GM20000 (cell line): Measurements from ENCODE around the gene SLC25A23.
A peak's percentile ranks its signal among the peaks of the same experiment; 100 is the strongest.

Experiments used
- DNase-seq: peaks from one replicate; pipeline ENCODE4 v3.0.0; 2012; ENCODE audit warnings: low spot score
- CTCF ChIP-seq: IDR thresholded peaks from 2 replicates; pipeline ENCODE4 v1.5.1; 2012; ENCODE audit warnings: mild to moderate bottlenecking, control low read depth; ENCODE audit errors: extremely low read depth, missing control alignments

SLC25A23 gene

DNA sequence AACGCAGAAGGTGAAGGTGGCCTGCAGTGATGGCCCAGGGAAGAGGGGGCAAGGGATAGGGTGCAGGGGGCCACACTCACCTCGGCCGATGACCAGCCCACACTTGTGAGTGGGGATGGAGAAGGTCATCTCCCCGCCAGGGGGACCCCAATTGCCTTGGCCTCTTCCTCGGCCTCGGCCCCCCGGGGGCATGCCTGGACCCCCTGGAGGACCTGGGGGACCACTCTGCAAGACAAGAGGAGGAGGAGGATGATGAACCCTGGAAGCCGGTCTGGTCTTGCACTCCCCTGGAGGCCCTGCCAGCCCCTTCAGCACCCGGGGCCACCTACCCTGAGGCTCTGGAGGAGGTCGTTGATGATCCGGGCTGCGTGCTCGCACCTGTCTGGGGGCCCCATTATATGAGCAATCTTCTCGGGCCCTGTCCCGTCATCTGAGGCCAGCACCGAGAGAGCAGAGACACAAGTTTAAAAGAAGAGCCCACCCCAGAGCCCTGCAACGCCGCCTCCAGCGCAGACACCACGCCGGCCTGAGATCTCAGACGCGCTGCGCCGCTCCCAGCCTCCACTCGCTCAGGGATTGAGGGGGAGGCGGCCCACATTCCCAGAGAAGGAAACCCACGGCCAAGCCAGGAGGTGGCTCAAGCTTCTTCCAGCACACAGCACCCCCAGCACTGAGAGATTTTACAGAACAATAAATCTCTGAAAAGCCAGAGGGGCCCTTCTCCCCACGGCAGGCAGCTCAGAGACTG, 42.8 kb downstream of the SLC25A23 start:
- no peak for TF ChIP-seq CTCF
- DNase-seq: peak; percentile 22

GRCh38 chr19:6415591-6416190, 43.9 kb downstream of the SLC25A23 start:
- no peak for DNase-seq
- TF ChIP-seq CTCF: no peak

GRCh38 chr19:6414793-6415590, 44.6 kb downstream of the SLC25A23 start:
- no peak for TF ChIP-seq CTCF

DNA sequence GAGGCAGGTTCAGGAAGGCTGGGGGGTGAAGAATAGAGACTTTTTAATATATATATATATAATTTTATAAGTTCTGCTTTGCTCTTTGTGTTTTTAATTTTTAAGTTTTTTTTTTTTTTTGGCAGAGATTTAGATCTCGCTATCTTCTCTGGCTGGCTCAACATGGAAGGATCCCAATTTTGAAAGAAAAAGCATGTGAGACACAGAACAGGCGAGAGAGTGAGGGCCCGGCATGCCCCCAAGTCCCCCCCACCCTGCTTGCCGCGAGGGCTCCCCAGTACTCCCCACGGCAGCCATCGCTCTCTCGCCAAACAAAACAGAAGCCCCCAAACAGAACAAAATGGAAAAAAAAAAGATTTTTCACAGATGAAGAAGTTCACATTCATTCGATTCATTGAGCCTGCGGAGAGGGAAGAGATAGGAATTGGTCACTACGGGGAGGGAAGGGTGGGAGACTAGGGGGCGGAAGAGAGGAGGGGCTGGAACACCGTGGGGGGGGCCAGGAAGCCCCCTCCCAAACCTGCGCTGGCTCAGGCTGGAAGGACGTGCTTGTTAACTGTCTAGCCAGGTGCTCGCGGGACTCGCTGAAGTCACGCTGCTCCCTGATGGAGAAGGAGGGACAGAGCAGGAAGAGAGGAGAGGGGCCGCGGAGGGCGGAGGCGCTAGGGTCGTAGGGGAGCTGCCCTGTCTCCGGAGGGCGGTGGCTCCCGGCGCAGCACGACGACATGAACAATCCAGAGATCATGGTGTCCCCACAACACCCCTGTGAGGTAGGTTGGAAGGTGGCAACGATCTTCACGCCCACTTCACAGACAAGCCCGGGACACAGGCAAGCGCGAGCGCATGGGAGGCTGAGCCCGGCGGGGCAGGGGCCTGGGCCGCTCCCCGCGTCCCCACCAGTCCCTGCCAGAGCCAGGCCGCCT, 45.6 kb downstream of the SLC25A23 start:
- no peak for TF ChIP-seq CTCF
- DNase-seq: peak; percentile 13

More at GRCh38 chr19:6414793-6415590, 44.6 kb downstream of the SLC25A23 start:
- peak; percentile 39 for DNase-seq

DNA sequence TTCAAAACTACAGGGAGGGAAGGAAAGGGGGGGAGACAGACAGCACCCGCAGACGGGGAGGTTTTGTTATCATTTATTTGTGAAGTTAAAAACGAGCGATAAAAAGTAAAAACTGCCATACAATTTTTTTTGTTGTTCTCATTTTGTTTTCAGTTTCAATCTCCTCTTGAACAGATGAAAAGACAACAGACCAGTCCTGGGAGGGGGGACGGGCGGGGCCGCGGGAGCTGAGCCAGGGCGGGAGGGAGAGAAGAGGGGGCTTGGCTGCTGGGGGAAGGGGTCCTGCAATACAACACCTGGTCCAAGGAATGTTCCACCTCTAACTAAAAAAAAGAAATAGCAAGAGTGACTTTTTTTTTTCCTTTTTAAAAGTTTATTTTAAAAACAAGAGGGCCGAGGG, 46.3 kb downstream of the SLC25A23 start:
- no peak for TF ChIP-seq CTCF
- no peak for DNase-seq

GRCh38 chr19:6412447-6413091, 47.0 kb downstream of the SLC25A23 start:
- TF ChIP-seq CTCF: peak; percentile 39
- DNase-seq: peak; percentile 69
